Amniotic stem cell (primary cell): ENCODE data around the gene CEP57.
"Not testable (repeated sequence)": the region's sequence is repeated elsewhere in the genome, so short reads cannot be mapped to it uniquely, and the experiment has no call there.

ENCODE experiments used
- DNase-seq: peaks from one replicate; lab custom pipeline; 2025; lab: John Stamatoyannopoulos, UW

Gene CEP57

DNA sequence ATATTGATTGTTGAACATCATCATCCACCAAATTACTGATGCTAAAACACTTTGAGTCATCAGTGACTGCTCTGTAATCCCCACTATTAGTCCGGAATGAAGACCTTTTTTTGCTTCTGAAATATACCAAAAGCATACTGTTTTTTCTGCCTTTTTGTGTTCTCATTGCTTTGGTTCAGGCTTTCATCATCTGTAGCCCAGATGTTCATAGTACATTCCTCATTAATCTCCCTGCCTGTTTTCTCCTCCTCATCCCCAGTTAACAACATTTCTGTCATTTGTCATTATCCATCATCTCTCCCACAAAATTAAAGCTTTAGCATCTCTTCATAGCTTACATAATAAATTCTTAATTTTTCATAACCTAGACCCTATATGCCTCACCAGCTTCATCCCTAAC is 9.2 kb downstream of the CEP57 start:
- no peak for DNase-seq

DNA sequence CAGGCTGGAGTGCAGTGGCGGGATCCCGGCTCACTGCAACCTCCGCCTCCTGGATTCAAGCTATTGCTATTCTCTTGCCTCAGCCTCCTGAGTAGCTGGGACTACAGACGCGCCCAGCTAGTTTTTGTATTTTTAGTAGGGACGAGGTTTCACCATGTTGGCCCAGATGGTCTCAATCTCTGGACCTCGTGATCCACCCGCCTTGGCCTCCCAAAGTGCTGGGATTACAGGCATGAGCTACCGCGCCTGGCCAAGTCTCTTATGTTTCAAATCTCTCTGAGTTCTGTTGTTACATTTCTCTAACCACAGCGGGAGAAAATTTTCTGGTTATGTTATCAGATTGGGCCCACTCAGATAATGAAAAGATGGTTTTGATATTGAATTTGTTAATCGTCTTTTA is 10.1 kb downstream of the CEP57 start:
- DNase-seq = no peak

DNA sequence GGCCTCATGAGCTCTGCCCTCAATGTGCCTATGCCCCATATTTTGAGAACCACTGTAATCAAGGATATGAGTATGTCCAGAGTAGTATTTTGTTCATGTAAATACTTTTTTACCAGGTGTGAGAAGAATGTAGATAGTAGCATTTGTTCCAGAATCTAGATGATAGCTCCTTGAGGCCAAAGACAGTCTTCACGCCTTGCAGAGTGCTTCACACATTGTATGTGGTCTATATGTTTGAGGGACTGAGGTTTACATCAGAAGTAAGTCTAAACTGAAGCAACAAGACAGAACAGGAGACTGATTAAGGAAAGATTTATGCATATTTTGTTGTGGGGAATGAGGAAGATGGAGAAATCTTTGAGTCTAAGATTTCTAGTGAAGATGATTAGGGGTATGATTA is 12.5 kb downstream of the CEP57 start:
- no peak for DNase-seq

DNA sequence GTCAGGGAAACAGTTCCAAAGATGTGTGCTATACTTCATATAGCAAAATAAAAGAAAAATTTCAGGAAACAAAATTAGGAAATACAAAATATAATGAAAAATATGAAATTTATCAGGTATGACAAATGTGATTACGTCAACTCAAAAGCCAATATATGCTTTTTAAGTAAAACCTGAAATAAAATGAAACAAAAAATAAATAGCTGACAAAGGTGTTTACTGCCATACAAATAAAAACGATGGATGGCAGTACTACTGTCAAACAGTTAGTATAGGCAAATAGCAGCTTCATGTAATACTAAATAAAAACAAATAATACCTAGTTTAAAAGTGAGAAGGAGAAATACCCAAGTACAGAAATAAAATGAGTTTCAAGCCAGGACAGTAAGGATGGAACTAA is 13.7 kb downstream of the CEP57 start:
- no peak for DNase-seq

DNA sequence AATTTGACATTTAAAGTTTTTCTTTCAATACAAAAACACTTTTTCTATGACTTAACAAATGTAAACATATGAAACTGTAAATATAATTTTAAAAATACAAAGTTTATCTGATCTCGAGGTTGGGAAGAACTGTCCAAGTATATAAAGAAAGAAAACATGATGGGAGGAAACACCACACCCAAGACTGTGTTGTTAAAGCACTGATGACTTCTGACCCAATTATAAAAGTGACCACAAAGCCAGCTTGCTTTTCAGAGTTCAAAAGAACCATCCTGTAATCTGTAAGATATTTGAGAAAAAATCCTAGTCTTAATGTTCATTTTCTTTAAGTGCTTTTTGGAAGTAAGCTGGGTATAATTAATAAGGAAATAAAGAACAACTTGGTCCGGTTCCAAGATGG is 15.6 kb downstream of the CEP57 start:
- DNase-seq = no peak

DNA sequence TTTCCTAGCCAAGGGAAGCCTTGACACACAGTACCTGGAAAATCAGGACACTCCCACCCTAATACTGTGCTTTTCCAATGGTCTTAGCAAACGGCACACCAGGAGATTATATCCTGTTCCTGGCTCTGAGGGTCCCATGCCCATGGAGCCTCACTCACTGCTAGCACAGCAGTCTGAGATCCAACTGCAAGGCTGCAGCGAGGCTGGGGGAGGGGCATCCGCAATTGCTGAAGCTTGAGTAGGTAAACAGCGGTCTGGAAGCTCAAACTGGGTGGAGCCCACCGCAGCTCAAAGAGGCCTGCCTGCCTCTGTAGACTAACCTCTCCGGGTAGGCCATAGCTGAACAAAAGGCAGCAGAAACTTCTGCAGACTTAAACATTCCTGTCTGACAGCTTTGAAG is 16.2 kb downstream of the CEP57 start:
- not testable (repeated sequence) for DNase-seq

DNA sequence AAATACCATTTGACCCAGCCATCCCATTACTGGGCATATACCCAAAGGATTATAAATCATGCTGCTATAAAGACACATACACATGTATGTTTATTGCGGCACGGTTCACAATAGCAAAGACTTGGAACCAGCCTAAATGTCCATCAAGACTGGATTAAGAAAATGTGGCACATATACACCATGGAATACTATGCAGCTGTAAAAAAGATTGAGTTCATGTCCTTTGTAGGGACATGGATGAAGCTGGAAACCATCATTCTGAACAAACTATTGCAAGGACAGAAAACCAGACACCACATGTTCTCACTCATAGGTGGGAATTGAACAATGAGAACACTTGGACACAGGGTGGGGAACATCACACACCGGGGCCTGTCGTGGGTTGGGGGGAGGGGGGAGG is 20.8 kb downstream of the CEP57 start:
- DNase-seq = not testable (repeated sequence)

DNA sequence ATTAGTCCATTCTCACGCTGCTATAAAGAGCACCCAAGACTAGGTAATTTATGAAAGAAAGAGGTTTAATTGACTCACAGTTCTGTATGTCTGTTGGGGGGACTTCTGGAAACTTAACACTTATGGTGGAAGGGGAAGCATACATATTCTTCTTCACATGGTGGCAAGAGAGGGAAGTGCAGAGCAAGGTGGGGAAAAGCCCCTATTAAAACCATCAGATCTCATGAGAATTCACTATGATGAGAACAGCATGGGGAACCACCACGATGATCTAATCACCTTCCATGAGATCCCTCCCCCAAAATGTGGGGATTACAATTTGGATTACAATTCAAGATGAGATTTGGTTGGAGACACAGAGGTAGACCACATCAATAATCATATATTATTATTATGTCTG is 25.7 kb downstream of the CEP57 start:
- no peak for DNase-seq

DNA sequence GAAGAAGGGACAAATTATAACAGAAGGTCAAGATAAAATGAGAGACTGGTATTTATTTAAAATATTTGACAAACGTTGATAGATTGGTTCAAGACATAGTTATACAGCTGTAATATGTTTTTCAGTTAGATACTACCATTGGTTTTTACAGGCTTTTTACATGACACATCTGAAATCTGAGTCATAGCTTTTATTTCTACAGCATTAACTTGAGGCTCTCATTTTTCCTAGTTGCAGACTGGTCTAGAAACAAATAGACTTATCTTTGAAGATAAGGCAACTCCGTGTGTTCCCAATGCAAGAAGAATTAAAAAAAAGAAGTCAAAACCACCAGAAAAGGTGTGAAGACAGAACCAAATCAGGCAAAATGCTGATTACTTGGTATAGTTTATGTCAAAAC is 31.3 kb downstream of the CEP57 start:
- DNase-seq = no peak

DNA sequence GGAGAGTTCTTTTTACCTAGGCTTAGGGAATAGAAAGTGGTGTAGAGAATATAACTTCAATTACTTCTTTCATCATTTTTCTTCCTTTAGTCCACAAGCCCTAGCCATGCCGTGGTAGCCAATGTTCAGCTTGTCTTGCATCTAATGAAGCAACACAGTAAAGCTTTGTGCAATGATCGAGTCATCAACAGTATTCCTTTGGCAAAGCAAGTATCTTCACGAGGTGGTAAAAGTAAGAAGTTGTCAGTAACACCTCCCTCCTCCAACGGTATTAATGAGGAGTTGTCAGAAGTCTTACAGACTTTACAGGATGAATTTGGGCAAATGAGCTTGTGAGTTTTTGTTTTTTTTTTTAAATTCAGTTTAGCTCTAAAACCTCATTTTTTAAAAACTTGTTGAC is 37.4 kb downstream of the CEP57 start:
- DNase-seq = no peak

DNA sequence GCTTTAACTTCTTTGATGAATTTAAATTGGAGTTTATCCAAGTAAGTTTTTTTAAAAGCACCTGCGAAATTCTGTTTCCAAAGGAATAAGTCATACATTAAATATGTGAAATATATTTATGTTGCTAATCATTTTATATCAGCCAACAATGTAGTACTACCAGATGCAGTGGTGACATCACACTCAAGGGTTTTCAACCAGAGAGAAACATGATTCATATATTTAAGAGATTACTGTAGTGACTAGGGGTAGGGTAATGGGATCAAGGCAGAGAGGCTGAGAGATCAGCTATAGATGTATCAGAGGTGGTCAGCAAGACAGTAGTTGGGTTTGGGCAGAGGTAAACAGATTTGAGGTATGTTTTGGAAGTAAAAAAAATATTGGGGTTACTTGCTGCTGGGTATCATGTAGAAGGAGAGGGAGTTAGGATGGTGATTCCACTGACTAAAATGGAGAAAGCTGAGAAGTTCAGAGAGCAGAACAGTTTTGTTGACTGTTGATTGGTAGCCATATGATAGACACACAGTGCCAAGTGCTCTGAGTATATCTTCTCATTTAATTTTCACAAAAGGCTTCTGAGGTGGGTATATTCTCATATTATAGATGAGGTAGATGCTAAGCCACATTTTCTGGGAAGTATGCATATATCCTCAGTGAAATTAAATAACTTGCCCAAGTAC is 39.4 kb downstream of the CEP57 start:
- no peak for DNase-seq

DNA sequence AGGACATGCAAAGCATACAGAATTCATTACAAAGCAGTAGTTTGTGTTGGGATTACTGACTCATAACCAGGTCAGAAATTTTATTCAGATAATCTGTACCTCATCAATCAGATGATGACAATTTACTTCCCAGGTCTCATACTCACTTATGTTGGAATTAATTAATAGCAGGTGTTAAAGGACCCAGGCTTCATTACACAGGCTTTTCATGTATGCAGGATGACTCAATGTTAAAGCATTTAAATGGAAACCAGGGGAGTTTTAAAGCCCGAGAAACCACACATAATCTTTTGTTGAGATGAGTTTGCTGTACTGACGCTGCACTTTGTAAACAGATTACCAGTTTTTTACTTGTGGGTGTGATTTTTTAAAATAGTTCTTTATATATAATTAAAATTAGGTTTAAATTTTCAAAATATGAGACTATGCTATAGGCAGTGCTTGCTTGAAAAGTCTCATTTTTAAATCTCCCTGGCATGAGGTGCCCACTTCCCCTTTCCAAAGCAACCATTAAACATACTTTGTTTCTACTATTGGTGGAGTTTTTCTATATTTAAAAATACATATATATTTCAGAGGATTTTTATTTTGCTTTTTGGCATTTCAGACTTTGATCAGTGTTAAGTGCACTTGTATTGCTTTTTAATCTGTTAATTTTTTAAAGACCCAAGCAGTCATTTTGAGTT is 41.0 kb downstream of the CEP57 start:
- peak; percentile 18 for DNase-seq

DNA sequence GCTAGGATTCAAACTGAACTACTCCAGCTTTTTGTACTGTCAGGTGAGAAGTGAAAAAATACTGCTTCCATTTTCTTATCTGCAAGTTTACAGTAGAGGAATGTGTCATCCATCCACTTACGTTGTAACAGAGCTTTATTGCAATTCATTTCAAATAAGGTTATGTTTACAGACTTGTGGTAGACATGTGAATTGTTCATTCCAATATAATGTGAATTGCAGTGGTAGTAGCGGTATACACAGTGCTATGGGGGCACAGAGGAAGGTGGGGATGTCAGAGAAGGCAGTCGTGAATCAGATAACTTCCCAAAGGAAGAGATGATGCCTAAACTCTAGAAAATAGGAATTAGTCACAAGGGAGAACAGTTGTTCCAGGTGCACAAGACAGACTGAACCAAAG is 42.5 kb downstream of the CEP57 start:
- DNase-seq = no peak

DNA sequence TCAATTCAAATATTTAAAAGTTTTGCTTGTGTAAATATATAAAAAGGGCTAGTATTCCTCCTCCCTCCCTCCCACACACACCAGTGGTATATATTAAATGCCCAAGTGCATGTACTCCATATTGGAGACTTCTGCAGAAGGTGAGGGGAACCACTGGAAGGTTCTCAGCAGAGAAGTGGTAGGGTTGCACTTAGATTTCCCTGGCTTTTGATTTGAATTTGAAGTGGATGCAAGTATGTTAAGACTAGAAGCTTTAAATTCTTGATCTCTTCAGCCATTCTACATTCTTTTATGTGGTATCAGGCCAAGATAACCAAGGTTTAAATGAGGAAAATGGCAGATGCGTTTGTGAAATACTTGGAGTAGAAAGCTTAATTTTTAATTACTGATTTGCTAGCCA is 43.1 kb downstream of the CEP57 start:
- no peak for DNase-seq

DNA sequence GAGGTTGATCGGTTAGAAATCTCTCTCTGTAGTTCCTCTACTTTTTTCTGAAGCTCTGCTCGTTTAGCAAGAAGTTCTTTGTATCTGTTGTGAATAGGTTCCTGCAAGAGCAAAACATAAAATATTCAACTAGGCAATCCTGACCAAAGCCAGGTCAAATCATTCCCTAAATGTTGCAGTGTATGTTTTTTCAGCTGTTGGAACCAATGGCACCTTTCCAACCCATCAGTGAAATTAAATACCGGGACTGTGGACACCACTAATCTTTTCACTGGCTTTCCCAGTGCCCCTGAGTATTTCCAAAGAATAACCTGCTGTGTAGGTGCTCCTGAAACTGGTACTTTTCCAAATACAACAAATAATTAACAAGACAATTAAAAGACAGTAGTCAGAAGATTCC is 45.1 kb downstream of the CEP57 start:
- no peak for DNase-seq

DNA sequence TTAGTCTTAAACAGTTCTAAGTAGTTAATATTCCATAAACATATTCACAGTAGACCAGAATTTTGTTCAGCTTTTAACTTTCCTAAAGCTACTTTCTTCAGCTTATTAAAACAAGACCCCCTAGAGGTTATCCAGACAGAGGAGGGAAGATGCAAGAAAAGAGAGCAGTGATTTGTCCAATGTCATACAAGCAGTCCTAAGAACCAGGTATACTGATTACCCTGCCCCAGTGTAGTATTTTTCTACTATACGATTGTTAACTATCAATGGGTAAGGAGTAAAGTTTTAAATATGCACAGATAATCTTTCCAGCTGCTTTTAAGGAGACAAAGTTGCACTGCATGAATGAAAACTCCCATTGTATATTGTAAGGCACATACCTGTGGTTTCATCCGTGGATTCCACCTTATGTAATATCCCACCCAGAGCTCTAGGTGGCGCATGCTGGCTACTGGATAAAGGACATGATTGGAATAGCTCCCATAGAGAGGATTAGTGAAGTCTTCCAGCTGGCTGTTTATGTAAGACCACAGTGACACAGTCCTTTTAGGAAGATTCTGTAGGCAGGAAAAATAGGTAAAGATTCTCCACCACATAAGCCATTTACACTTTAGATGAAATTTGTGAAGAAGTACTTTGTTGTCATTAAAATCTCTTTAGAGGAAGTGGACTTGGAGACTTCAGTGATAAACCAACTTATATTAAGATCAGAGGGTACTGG is 45.6 kb downstream of the CEP57 start:
- DNase-seq = peak; percentile 79

DNA sequence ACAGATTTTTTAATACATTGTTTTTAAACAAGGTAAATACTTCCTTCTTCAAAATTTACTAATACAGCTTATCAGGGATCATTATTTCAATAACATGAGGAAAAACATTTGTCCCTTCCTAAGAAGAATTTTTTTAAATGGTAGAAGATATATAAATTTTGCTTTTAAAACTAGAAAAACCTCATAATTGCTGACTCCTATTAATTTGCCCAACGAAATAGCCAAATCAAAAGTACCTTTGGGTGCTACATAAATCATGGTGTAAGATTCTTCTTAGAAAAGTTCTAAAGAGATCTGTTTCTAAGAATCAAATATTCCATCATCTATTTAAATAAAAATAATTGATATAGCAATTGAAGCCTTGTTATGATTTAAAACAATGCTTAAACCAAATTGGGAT is 54.9 kb downstream of the CEP57 start:
- no peak for DNase-seq

DNA sequence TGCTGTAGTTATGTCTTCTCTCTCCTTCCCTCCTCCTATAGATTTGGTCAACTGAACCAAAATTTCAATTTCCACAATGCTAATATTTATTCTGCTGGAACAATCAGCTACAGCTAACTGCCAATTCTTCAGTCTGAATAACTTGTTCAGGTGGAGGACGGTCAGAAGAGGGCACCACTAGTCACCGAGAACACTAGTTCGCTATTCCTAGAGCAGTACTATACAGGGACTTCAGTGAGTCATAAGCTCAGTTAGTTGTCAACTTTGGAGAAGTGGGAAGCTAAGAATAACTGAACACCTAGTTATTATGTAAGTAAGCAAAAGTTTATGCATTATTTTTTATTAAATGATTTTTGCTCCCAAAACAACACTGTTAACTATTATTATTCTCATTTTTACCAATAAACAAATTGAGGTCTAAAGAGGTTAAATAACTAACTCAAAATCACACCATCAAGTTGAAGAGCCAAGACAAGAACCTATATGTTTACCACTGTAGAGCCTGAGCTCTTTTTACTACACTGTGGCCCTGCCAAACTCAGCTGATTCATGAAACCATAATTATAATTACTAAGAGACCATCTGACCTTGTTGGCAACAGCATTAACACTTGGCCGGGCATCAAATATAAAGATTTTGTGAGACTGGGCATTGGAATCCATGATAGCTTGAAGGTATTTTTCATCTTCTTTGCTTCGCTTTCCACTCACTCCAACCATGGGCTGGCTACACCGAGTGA is 59.0 kb downstream of the CEP57 start:
- DNase-seq = peak; percentile 25

DNA sequence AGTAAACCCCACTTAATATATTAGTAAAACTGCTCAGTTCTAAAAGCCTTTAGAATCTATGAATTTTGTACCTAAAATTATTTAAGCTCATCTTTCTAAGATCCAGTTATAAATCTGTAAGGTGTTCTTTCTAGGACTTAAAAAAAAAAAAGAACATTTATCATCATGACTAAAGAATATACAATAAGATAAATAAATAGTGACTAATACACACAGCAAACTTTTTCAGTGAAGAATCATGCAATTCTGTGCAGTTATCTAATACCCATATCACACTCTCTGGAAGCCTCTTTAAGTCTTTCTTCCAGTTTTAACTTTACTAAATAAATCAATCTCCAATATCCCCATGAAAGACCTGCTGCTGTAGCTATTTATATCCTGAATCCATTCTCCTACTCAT is 59.8 kb downstream of the CEP57 start:
- no peak for DNase-seq

DNA sequence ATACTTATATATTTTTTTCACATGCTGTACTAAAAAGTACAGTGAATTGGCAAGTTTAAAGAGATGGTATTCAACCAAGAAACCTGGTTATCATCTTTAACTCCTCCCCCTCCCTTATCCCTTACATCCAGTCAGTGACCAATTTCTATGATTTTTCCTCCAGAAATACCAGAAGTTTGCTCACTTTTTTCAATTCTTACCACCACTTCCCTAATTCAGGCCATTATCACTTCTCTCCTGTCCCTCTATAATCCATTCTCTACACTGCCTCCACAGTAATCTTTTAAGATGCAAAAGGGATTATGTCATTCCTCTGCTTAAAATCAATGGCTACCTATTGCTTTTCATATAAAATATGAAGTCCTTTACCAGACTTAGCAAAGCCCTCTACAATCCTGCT is 62.8 kb downstream of the CEP57 start:
- DNase-seq = no peak

DNA sequence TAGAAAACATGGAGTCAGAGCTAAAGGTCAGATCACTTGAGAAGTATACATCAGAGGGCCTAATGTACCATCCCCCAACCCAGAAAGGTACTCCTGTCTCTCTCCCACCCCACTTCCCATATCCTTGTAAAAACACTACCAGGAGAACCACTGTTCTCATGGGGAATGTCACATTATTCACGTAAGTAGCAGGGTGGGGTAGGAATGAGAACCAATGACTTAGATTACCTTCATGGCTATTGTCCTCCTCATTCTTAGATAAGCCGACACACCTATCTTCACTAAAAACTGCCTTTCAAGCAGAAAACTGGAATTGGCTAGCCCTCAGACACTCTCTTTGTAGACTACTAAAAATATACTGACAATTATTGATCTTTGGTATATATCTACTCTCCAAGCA is 63.6 kb downstream of the CEP57 start:
- DNase-seq = no peak

DNA sequence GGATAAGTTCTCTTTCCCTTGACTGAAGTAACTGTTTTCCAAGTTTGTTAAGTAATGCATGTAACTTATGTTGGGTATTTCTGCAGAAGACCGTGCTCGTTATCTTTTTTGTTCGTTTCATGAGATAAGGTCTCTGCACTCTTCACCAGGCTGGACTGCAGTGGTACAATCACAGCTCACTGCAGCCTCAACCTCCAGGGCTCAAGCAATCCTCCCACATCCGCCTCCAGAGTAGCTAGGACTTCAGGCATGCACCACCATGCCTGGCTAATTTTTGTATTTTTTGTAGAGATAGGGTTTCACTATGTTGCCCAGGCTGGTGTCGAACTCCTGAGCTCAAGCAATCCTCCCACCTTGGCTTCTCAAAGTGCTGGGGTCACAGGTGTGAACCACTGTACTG is 64.1 kb downstream of the CEP57 start:
- DNase-seq = not testable (repeated sequence)

DNA sequence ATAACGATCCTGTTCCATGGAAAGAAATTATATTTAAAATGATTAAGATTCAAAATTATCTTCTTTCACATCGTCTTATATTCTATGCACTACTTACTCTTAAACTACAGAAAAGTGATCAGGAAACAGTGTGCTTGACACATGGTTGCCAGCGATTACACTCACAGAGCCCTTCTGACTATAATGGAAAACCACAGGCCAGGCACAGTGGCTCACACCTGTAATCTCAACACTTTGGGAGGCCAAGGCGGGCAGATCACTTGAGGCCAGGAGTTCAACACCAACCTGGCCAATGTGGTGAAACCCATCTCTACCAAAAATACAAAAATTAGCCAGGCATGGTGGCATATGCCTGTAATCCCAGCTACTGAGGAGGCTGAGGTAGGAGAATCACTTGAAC is 69.7 kb downstream of the CEP57 start:
- not testable (repeated sequence) for DNase-seq
